ENCODE measurements around the gene NUDT3.
"Not testable (repeated sequence)": the region's sequence is repeated elsewhere in the genome, so short reads cannot be mapped to it uniquely, and the experiment has no call there.

The NUDT3 gene

GRCh38 chr6:34393191-34393965 lies 909 bp upstream of the NUDT3 start:
- DNase-seq (ENCODE audit: low spot score) = no peak

GRCh38 chr6:34391786-34392496 lies 528 bp downstream of the NUDT3 start:
- DNase-seq (ENCODE audit: low spot score) = peak; percentile 47

GRCh38 chr6:34391473-34391785 lies 1.0 kb downstream of the NUDT3 start:
- no peak for DNase-seq (ENCODE audit: low spot score)

- peak; percentile 70 for DNase-seq (ENCODE audit: low spot score)
These were observed 1.7 kb downstream of the NUDT3 start for GRCh38 chr6:34390531-34391472.

- DNase-seq (ENCODE audit: low spot score) = no peak
These were observed 3.4 kb downstream of the NUDT3 start for GRCh38 chr6:34389034-34389433.

GRCh38 chr6:34388421-34388820 lies 4.0 kb downstream of the NUDT3 start:
- no peak for DNase-seq (ENCODE audit: low spot score)

- DNase-seq (ENCODE audit: low spot score) = peak; percentile 37
These were observed 5.9 kb downstream of the NUDT3 start for GRCh38 chr6:34386316-34387137.

GRCh38 chr6:34385793-34386195 lies 6.7 kb downstream of the NUDT3 start:
- no peak for DNase-seq (ENCODE audit: low spot score)

- no peak for DNase-seq (ENCODE audit: low spot score)
These were observed 7.9 kb downstream of the NUDT3 start for GRCh38 chr6:34384321-34385153.

GRCh38 chr6:34383656-34384320 lies 8.7 kb downstream of the NUDT3 start:
- DNase-seq (ENCODE audit: low spot score) = peak; percentile 11

GRCh38 chr6:34383161-34383631 lies 9.3 kb downstream of the NUDT3 start:
- no peak for DNase-seq (ENCODE audit: low spot score)

GRCh38 chr6:34381081-34381480 lies 11.4 kb downstream of the NUDT3 start:
- DNase-seq (ENCODE audit: low spot score) = no peak

- peak; percentile 51 for DNase-seq (ENCODE audit: low spot score)
These were observed 14.0 kb downstream of the NUDT3 start for GRCh38 chr6:34378470-34378869.

GRCh38 chr6:34377984-34378383 lies 14.5 kb downstream of the NUDT3 start:
- DNase-seq (ENCODE audit: low spot score) = no peak

- not testable (repeated sequence) for DNase-seq (ENCODE audit: low spot score)
These were observed 14.9 kb downstream of the NUDT3 start for GRCh38 chr6:34377571-34377970.

GRCh38 chr6:34375833-34376232 lies 16.6 kb downstream of the NUDT3 start:
- no peak for DNase-seq (ENCODE audit: low spot score)

GRCh38 chr6:34374508-34374907 lies 18.0 kb downstream of the NUDT3 start:
- no peak for DNase-seq (ENCODE audit: low spot score)

GRCh38 chr6:34374069-34374468 lies 18.4 kb downstream of the NUDT3 start:
- DNase-seq (ENCODE audit: low spot score) = no peak

- no peak for DNase-seq (ENCODE audit: low spot score)
These were observed 19.0 kb downstream of the NUDT3 start for GRCh38 chr6:34373511-34373910.

- not testable (repeated sequence) for DNase-seq (ENCODE audit: low spot score)
These were observed 20.6 kb downstream of the NUDT3 start for GRCh38 chr6:34371865-34372264.
